Mucosa of rectum (tissue), 2 donors: ENCODE results near the gene STEEP1.
"Not testable (repeated sequence)": the region's sequence is repeated elsewhere in the genome, so short reads cannot be mapped to it uniquely, and the experiment has no call there.

Experiments used
- H3K27ac ChIP-seq, 2 donors: one replicate each; pipeline ENCODE4 v1.7.0; 2013; ENCODE audit warnings: inconsistent platforms in 2 of 2, low read depth in 2 of 2, low read length in 2 of 2
- H3K27me3 ChIP-seq, 2 donors: one replicate each; pipeline ENCODE4 v1.7.0; 2013; ENCODE audit warnings: low read length in 2 of 2; ENCODE audit not compliant: control insufficient read depth in 2 of 2, insufficient read depth in 2 of 2
- H3K36me3 ChIP-seq, 2 donors: one replicate each; pipeline ENCODE4 v1.7.0; 2013; ENCODE audit warnings: low read length in 2 of 2; ENCODE audit not compliant: control insufficient read depth in 2 of 2, insufficient read depth in 2 of 2
- H3K4me1 ChIP-seq, 2 donors: one replicate each; pipeline ENCODE4 v1.7.0; 2013; ENCODE audit warnings: low read length in 2 of 2, mild to moderate bottlenecking in 1 of 2; ENCODE audit not compliant: control insufficient read depth in 2 of 2, insufficient read depth in 2 of 2
- H3K4me3 ChIP-seq, 2 donors: one replicate each; pipeline ENCODE4 v1.7.0; 2013; ENCODE audit warnings: low read length in 2 of 2
- H3K9ac ChIP-seq, 2 donors: one replicate each; pipeline ENCODE4 v1.7.0; 2013; ENCODE audit warnings: low read length in 2 of 2, low read depth in 1 of 2, mild to moderate bottlenecking in 1 of 2
- H3K9me3 ChIP-seq, 2 donors: one replicate each; pipeline ENCODE4 v1.7.0; 2013; ENCODE audit warnings: low read length in 2 of 2; ENCODE audit not compliant: control insufficient read depth in 2 of 2
- donor health status: healthy.
- donor health status: Normal muscosa, but diverticular disease.

Gene STEEP1

DNA sequence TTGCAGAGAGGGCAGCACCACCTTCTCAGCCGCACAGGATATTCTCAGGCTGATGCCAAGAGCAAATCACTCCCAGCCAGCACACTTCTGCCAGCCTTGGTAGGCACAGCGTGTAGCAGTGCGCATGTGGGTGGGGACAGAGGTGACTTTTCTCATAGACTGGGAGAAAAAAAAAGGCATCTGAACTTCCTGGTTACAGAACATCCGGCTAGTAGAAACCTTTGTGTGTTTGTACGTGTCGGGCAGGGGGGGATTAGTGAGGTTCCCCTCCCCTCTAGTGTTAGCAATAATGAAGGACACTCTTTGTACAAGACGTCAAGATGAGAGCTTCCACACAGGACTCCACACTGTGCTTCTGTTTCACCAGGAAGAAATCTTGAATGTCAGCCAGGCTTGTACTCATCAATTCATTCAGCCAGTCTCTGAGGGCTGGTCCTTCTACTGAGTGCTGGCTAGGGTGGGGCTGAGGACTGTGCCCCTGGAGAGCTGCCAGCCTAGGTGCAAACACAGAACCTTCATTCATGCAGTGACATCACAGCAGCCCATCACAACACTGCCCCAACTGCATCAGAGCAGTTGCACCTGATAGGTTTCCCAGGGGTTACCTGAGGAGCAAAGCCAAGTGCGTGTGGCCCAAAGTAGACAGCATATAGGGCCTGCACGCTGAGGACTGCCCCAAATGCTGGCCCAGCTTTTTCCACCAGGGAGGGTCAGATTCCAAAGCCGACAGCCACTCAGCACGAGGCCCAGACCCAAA, 62.3 kb downstream of the STEEP1 start:
- Histone ChIP-seq H3K4me3 (peak overlapping the region in 1 of 2 donors; percentile 15), H3K9me3 (no peaks in the 10 kb centered on the region), H3K27ac (peak overlapping the region; percentile 94 to 95), H3K27me3 (no peaks in the 10 kb centered on the region), H3K4me1 (peaks cover 10 to 27% of the 10 kb centered on the region in 2 donors), H3K9ac (peak overlapping the region; percentile 58 to 75), H3K36me3 (no peaks in the 10 kb centered on the region)

DNA sequence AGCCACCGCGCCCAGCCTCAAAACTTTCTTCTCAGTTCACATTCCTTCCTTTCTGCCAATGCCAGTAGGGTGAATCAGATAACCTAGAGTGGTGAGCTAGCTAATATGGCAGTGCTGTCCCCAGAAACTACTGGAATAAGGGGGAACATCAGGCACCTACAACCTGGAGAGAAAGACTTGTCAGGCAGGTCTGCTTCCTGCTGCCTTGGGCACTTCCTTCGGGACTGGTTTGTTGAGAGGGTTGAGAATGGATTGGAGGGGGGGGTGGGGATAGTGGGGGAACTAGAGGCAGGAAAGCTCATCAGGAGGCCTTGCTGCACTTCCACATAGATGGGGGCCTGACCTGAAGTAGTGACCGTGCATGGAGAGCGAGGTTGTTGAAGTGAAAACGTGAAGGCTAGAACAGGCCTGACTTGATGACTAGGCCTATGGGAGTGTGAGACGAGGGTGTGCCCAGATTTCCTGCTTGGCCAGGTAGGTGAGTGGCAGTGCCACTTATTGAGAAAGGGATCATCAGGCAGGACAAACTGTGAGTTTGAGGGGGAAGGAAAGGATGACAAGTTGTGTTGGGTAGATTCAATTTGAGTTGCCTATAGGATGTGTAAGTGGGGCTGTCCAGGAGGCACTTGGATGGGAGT, 63.6 kb downstream of the STEEP1 start:
- Histone ChIP-seq H3K4me3 (no peak overlapping the region), H3K4me1 (peaks cover 10 to 33% of the 10 kb centered on the region in 2 donors), H3K9me3 (no peaks in the 10 kb centered on the region), H3K36me3 (no peaks in the 10 kb centered on the region), H3K27ac (peak overlapping the region; percentile 94 to 95), H3K9ac (peak overlapping the region in 1 of 2 donors; percentile 75), H3K27me3 (no peaks in the 10 kb centered on the region)

DNA sequence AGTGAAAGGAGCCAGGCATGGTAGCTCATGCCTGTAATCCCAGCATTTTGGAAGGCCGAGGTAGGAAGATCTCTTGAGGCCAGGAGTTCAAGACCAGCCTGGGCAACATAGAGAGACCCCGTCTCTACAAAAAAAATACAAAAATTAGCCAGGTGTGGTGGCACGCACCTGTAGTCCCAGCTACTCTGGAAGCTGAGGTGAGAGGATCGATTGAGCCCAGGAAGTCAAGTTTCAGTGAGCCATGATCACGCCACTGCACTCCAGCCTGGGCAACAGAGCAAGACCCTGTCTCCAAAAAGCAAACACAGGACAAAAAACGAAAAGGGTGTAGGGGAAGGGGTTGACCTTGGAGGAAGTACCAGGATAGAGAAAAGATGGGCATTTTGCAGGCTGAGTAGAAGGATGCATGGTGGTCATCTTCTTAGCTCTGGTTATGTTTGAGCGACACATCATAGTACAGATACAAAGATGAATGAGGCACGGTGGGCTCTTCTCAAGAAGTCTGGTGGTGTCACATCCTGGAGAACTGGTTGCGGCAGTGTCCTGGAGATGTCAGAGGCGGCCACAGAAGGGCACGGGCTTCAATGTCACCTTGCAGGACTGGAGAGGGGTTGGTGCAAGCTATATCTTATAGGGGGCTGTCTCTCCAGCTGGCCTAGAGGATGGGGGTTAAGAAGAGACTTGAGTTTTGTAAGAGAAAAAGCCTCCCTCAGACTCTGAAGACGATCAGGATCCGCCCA, 65.0 kb downstream of the STEEP1 start:
- Histone ChIP-seq H3K9me3 (no peaks in the 10 kb centered on the region), H3K36me3 (no peaks in the 10 kb centered on the region), H3K9ac (no peak overlapping the region), H3K27me3 (no peaks in the 10 kb centered on the region), H3K4me1 (peaks cover 12 to 44% of the 10 kb centered on the region in 2 donors), H3K4me3 (no peak overlapping the region), H3K27ac (peak overlapping the region; percentile 94 to 95)

DNA sequence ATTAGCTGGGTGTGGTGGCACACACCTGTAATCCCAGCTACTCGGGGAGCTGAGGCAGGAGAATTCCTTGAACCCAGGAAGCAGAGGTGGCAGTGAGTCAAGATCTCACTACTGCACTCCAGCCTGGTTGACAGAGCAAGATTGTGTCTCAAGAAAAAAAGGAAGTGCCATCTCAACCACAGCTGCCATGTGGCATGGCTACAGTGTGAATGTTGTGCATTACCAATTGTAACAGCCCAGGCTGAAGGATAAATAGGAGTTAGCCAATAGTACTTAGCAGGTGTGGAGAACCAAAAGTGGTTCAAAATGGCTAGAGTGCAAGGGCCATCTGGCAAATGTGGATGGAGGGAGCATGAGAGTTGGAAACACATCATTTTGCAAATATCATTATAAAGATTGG, 68.0 kb downstream of the STEEP1 start:
- Histone ChIP-seq H3K4me1 (peaks cover 7 to 34% of the 10 kb centered on the region in 2 donors), H3K9me3 (no peaks in the 10 kb centered on the region), H3K36me3 (no peaks in the 10 kb centered on the region), H3K27me3 (no peaks in the 10 kb centered on the region), H3K4me3 (no peak overlapping the region), H3K9ac (no peak overlapping the region), H3K27ac (peak overlapping the region; percentile 52 to 89)

DNA sequence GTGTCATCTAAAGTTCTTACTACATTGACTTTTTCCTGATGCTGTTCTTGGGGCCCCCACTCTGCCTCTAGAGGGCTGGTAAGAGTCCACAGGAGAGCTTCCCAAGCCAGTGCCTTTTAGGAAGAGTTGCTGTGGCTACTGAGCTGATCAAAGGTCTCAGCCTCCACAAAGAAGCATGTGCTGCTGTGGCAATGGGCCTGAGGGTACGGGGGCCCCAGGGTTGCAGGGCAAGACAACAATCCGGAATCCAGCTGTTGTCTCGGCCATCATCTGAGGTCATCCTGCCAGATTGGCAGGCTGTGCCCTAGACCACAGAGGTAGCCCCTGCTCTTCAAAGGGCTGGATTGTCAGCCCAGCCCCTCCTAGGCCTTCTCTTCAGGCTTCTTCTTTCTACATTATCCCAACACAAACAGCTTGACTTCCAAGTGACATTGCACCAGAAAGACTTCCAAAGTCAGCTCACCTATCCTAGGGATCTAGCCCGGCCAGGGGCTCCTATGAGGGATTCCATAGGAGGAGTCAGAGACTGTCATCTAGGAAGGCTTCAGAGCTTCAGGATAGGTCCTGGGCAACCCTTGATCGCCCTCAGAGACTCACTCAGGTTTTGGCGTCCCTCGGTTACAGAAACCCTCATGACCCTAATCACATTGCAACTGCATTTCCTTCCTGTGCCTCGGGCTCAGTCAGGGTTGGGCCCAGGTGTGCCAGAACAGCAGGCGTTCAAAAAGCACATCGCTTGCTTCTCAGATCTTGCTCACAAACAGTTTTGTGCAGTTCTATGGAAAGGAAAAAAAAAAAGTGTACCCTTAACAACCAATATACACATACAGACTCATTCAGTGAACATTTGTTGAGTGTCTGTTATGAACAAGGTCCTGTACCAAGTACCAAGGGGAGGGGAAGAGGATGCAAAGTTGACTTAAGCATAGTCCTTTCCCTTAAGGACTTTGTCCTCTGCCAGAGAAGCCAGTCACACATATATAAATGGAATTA, 69.2 kb downstream of the STEEP1 start:
- peaks cover 7 to 23% of the 10 kb centered on the region in 2 donors for H3K4me1 ChIP-seq
- peak overlapping the region; percentile 65 to 89 for H3K27ac ChIP-seq

DNA sequence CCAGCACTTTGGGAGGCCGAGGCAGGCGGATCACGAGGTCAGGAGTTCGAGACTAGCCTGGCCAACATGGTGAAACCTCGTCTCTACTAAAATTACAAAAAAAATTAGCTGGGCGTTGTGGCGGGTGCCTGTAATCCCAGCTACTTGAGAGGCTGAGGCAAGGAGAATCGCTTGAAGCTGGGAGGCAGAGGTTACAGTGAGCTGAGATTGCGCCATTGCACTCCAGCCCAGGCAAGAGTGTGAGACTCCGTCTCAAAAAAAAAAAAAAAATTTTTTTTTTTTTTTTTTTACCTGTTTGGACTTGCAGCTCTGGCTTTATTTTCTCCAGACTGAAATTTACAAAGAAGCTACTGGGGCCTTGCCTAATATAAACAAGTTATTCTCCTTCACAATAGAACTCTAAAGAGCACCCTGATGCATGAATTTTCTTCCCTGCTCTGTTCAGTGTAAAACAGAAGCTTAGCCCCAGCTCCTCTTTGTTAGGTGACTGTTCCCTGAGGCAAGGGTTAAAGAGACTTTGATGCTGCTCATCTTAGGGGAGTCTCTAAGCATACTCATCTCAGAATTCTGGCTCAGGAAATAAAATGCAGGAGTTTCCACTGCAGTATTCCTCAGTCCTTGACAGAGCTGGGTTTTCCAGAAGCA, 71.2 kb downstream of the STEEP1 start:
- Histone ChIP-seq H3K9ac (peak overlapping the region in 1 of 2 donors; percentile 28), H3K4me1 (peaks cover 4 to 23% of the 10 kb centered on the region in 2 donors), H3K27ac (peak overlapping the region; percentile 81 to 83)
- not testable (repeated sequence) for H3K27me3 ChIP-seq, H3K36me3 ChIP-seq, H3K9me3 ChIP-seq, H3K4me3 ChIP-seq

More for the DNA sequence above, 69.2 kb downstream of the STEEP1 start:
- H3K4me3 ChIP-seq = no peak overlapping the region
- no peaks in the 10 kb centered on the region for H3K9me3 ChIP-seq
- H3K9ac ChIP-seq = peak overlapping the region in 1 of 2 donors; percentile 30
- H3K36me3 ChIP-seq = no peaks in the 10 kb centered on the region
- H3K27me3 ChIP-seq = no peaks in the 10 kb centered on the region

DNA sequence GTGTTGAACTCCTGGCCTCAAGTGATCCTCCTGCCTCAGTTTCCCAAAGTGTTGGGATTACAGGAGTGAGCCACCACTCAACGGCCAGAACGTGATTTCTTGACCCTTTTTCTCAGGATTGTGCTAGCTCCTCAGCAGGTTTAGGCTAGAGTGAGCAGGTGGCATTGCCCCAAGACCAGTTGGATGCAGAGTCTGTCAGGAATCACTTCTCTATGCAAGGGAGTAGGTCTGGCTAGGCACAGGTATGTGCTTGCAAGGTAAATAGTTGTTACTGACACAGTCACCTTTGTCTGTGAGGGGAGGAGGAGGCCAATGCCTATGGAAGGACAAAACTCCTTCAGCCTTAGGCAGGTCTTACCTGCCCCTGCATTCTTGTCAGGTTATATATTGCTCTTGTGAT, 72.7 kb downstream of the STEEP1 start:
- H3K27ac ChIP-seq = no peak overlapping the region

DNA sequence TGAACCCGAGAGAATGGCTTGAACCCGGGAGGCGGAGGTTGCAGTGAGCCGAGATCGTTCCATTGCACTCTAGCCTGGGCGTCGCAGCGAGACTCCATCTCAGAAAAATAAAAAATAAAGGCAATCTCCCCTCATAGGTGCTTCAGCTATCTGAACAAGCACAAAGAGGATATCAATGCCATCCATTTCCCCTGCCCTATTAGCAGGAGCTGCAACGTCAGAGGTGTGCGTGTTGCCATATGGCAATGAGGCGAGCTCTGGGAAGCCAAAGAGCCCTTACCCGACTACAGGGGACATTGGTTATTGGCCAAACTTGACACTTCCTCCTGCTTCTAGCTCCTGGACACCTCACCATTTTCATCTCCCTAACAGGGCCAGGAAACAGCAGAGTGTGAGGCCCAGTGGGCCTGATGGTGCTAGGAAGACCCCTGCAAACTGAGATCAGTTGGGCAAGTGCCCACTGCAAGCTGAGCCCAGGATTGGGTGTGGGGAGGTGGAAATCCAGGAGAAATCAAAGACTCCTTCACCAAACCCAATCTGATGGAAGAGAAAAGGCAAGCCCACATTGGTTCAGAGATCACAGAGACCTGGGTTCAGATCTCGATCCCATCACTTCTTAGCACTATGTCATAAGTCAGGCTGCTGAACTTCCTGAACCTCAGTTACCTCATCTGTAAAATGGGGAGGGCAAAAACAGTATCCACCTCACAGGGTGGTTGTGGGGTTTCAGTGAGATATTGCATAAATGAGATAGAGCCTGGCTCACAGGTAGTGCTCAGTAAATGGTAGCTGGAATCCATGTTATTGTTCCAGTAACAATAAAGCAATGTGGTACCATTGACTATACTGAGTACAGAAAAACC, 75.8 kb downstream of the STEEP1 start:
- Histone ChIP-seq H3K9ac (no peak overlapping the region), H3K36me3 (no peaks in the 10 kb centered on the region), H3K4me1 (no peaks in the 10 kb centered on the region), H3K27me3 (no peaks in the 10 kb centered on the region), H3K4me3 (no peak overlapping the region), H3K9me3 (no peaks in the 10 kb centered on the region), H3K27ac (no peak overlapping the region)

More for the DNA sequence above, 72.7 kb downstream of the STEEP1 start:
- Histone ChIP-seq H3K36me3 (no peaks in the 10 kb centered on the region), H3K27me3 (no peaks in the 10 kb centered on the region), H3K4me3 (no peak overlapping the region), H3K9ac (no peak overlapping the region), H3K9me3 (no peaks in the 10 kb centered on the region), H3K4me1 (peaks cover 4 to 23% of the 10 kb centered on the region in 2 donors)
